Gastroesophageal sphincter (tissue), 4 donors: ENCODE measurements around the gene CRISP1. TPM values are rescaled to one million over a fixed set of nuclear protein-coding genes. Genes with fewer than 3 reads are reported as not detected.

ENCODE experiments used
- ATAC-seq: fragments of 150-250 bp; one replicate; pipeline ENCODE4 v1.9.1; 2016; ENCODE audit warnings: mild to moderate bottlenecking, moderate library complexity
- H3K27ac ChIP-seq, 4 donors: fragments of 200-600 bp; sonication (generic) in 3 of 4; 1 replicate in 3 of 4; 2 replicates in 1 of 4; pipeline ENCODE4 v1.5.1; 2016 to 2019
- H3K27me3 ChIP-seq: fragments of 200-600 bp; sonication (generic); one replicate; pipeline ENCODE4 v1.5.1; 2019
- H3K36me3 ChIP-seq, 2 donors: fragments of 200-600 bp; sonication (generic); one replicate each; pipeline ENCODE4 v1.5.1; 2019; ENCODE audit warnings: control low read depth in 1 of 2
- H3K4me1 ChIP-seq, 3 donors: fragments of 200-600 bp; sonication (generic); 1 replicate in 2 of 3; 2 replicates in 1 of 3; pipeline ENCODE4 v1.5.1; 2016 to 2019; ENCODE audit warnings: control low read depth in 2 of 3
- H3K4me3 ChIP-seq, 2 donors: fragments of 200-600 bp; sonication (generic); one replicate each; pipeline ENCODE4 v1.5.1; 2019; ENCODE audit warnings: mild to moderate bottlenecking in 1 of 2, moderate library complexity in 1 of 2
- H3K9me3 ChIP-seq, 3 donors: fragments of 200-600 bp; sonication (generic); one replicate each; pipeline ENCODE4 v1.5.1; 2017 to 2019; ENCODE audit warnings: control low read depth in 2 of 3
- EP300 ChIP-seq: sonication (generic); formaldehyde crosslinking; IDR thresholded peaks from one replicate; pipeline ENCODE4 v1.6.1; 2017; ENCODE audit warnings: antibody characterized with exemption, mild to moderate bottlenecking
- POLR2A ChIP-seq, 2 donors: fragments of 450-650 bp; IDR thresholded peaks; one replicate each; pipeline ENCODE4 v1.6.1; 2017; ENCODE audit warnings: antibody characterized with exemption in 2 of 2, mild to moderate bottlenecking in 2 of 2, moderate library complexity in 1 of 2
- POLR2AphosphoS5 ChIP-seq: sonication (generic); formaldehyde crosslinking; IDR thresholded peaks from one replicate; pipeline ENCODE4 v1.6.1; 2017; ENCODE audit warnings: antibody characterized with exemption
- WGBS, 2 donors: methylation state at CpG; one replicate each; pipeline ENCODE4 v1.1.5; 2018; ENCODE audit warnings: low coverage in 1 of 2; 5-methylcytosine and 5-hydroxymethylcytosine counted together
- total RNA-seq, 4 donors: library from RNA; depleted of rRNA; stranded (reverse); fragments of >200 nt; gene quantifications; one replicate each; pipeline ENCODE4 v1.1.0, GENCODE V29; 2016
- TF ChIP-seq, protein P1 (sequence below), 4 experiments: fragments of 200-600 bp in 2 of 4; fragments of 450-650 bp in 2 of 4; sonication (generic) in 1 of 4; IDR thresholded peaks; one replicate each; pipeline ENCODE4 v1.5.1; 2017 to 2019; ENCODE audit warnings: antibody characterized with exemption in 4 of 4, mild to moderate bottlenecking in 2 of 4, moderate library complexity in 2 of 4

The CRISP1 gene
- total RNA-seq, 4 donors from 2014 or later = not detected

DNA sequence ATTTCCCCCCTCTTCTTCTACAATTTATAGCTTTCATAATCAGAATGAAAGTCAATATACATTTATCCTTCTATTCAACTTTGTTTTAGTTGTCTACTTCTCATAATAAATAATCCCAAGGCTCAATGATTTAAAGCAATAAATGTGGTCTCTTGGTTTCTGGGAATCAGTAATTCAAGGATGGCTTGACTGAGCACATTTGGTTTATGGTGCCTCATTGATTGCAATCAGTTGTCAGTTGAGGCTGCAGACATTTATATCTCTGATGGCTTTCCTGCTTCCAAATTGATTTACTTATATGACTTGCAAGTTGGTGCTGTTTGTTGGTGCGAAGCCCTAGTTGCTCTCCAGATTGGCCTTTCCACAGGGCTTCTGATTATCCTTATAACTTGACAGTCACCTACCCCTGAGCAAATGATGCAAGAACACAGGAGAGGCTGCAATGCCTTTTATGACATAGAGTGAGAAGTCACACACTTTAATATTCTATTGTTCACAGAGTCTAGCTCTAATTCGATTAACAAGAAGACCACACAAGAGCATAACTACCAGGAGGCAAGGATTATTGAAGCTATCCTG is 2.7 kb upstream of the CRISP1 start:
- TF ChIP-seq POLR2A (IDR thresholded peaks at IDR 0.05) = no peak
- no peak for TF ChIP-seq EP300
- no peak for TF ChIP-seq POLR2AphosphoS5
- TF ChIP-seq, protein P1, sequence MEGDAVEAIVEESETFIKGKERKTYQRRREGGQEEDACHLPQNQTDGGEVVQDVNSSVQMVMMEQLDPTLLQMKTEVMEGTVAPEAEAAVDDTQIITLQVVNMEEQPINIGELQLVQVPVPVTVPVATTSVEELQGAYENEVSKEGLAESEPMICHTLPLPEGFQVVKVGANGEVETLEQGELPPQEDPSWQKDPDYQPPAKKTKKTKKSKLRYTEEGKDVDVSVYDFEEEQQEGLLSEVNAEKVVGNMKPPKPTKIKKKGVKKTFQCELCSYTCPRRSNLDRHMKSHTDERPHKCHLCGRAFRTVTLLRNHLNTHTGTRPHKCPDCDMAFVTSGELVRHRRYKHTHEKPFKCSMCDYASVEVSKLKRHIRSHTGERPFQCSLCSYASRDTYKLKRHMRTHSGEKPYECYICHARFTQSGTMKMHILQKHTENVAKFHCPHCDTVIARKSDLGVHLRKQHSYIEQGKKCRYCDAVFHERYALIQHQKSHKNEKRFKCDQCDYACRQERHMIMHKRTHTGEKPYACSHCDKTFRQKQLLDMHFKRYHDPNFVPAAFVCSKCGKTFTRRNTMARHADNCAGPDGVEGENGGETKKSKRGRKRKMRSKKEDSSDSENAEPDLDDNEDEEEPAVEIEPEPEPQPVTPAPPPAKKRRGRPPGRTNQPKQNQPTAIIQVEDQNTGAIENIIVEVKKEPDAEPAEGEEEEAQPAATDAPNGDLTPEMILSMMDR (IDR thresholded peaks at IDR 0.05) = no peak
- Histone ChIP-seq H3K27me3 (no peaks in the 10 kb centered on the region), H3K4me3 (no peak overlapping the region), H3K9me3 (no peaks in the 10 kb centered on the region), H3K27ac (no peak overlapping the region), H3K36me3 (no peaks in the 10 kb centered on the region), H3K4me1 (no peaks in the 10 kb centered on the region)
- ATAC-seq = no peak
- 35 to 89% methylated on average over 1 to 2 of the region's 2 CpGs for WGBS, 2 donors

DNA sequence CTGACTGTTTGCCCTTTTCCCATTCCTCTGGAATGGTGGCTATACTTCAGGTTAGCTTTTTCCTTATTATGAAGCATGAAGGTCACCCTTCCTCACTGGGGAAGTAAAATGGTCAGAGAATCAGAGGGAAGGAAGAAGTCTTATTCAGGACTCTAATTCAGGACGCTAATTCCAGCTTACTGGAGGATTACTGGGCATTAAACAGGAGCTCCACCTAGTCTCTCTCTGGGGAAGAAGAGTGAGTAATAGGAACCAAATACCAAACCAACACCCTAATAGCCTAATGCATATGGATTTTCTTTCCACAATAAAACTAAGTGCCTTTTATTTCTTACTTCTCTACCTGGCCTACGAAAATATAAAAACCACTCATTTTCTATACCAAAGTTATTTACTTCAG is 10.1 kb downstream of the CRISP1 start:
- no peaks in the 10 kb centered on the region for H3K27me3 ChIP-seq
- no peaks in the 10 kb centered on the region for H3K4me1 ChIP-seq
- WGBS, 2 donors = 54 to 90% methylated on average over 2 of the region's 2 CpGs
- H3K36me3 ChIP-seq = no peaks in the 10 kb centered on the region
- no peak for TF ChIP-seq POLR2A (IDR thresholded peaks at IDR 0.05)
- TF ChIP-seq, protein P1 (IDR thresholded peaks at IDR 0.05) = no peak
- TF ChIP-seq EP300 = no peak
- TF ChIP-seq POLR2AphosphoS5 = no peak
- no peak overlapping the region for H3K27ac ChIP-seq
- H3K4me3 ChIP-seq = no peak overlapping the region
- no peak for ATAC-seq
- H3K9me3 ChIP-seq = no peaks in the 10 kb centered on the region

DNA sequence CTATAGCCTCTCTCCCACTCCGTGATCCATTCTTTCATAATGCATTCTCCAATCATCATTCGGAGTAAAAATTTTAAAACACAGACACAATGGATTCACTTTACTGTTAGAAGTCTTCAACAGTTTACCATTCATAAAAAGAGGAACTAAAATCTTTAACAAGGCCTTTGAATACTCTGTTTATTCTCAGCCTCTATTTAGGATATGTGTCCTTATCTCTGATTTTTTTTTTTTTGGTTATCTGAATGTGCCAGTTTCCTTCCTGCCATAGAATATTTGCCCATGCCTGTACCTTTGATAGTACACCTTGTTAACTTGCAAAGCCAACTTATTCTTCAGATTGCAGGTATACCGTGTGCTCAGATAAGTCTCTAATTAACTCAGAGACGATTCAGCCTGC is 11.1 kb downstream of the CRISP1 start:
- Histone ChIP-seq H3K27me3 (no peaks in the 10 kb centered on the region), H3K27ac (no peak overlapping the region), H3K36me3 (no peaks in the 10 kb centered on the region), H3K9me3 (no peaks in the 10 kb centered on the region), H3K4me3 (no peak overlapping the region), H3K4me1 (no peaks in the 10 kb centered on the region)
- no peak for ATAC-seq
- 77 to 88% methylated on average over 4 of the region's 4 CpGs for WGBS, 2 donors
- no peak for TF ChIP-seq POLR2AphosphoS5

DNA sequence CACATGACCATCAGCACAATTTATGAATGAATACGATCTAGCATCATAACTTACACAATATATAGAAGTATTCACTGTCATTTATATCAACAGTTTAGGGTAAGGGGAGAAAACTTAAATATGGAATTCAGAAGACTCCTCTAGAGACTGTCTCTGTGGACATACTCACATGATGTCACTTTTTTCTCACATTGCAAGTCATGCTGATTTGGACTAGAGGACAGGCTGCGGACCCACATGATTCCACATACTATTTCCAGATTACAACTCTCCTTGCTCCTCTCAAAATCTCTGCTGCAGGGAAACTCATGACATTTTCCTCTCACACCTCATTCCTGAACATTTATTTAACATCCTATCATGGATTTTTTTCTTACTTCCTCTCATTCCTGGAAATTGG is 13.4 kb downstream of the CRISP1 start:
- no peaks in the 10 kb centered on the region for H3K36me3 ChIP-seq
- no peak for ATAC-seq
- 74 to 89% methylated on average over 2 of the region's 2 CpGs for WGBS, 2 donors
- no peaks in the 10 kb centered on the region for H3K4me1 ChIP-seq
- no peak overlapping the region for H3K27ac ChIP-seq
- H3K4me3 ChIP-seq = no peak overlapping the region
- no peaks in the 10 kb centered on the region for H3K27me3 ChIP-seq
- TF ChIP-seq POLR2A (IDR thresholded peaks at IDR 0.05) (no peak), POLR2AphosphoS5 (no peak), EP300 (no peak)
- TF ChIP-seq, protein P1 (IDR thresholded peaks at IDR 0.05) = no peak
- no peaks in the 10 kb centered on the region for H3K9me3 ChIP-seq

DNA sequence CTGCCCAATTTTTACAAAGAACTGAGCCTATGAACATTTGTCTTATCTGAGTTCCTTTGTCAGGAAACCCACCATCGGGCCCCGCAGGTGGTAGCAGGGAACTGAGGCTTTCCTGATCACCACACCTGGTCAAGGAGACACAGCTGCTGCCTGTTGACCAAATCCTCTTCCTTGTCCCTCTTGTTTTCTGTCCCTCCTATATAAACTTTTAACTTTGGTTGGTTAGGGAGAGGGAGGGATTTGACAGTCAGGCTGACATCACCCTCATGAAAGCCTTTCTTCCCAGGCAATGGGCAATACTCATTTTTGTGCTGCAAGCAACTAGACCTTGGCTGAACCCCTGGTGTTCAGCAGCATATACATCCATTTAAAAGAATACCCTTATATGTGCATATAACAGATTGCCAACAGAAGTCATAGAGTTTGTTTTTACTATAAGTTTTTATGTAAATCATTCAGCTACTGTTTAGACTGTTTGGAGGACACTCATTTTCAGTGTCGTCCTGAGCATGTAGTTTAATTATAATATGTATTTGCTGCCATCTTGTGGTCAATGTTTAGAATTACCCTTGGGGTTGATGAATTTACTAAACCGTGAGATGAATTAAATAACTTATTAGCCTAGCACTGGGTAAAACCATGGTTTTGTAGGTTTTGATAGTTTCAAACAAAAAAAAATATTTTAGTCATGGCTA is 17.0 kb downstream of the CRISP1 start:
- no peaks in the 10 kb centered on the region for H3K4me1 ChIP-seq
- H3K4me3 ChIP-seq = no peak overlapping the region
- H3K9me3 ChIP-seq = no peaks in the 10 kb centered on the region
- H3K27ac ChIP-seq = no peak overlapping the region
- 20% methylated on average over 3 of the region's 4 CpGs for WGBS, 2 donors
- no peak for TF ChIP-seq POLR2A (IDR thresholded peaks at IDR 0.05)
- no peak for TF ChIP-seq POLR2AphosphoS5
- no peak for TF ChIP-seq EP300
- TF ChIP-seq, protein P1 (IDR thresholded peaks at IDR 0.05) = peak; percentile 54 to 70 (median 64)
- no peaks in the 10 kb centered on the region for H3K36me3 ChIP-seq
- ATAC-seq = peak; percentile 51
- H3K27me3 ChIP-seq = no peaks in the 10 kb centered on the region
